GM12878 (cell line): ENCODE measurements around the gene PAQR8. TPM values are rescaled to one million over a fixed set of nuclear protein-coding genes. Genes with fewer than 3 reads are reported as not detected.

ENCODE experiments used
- ATAC-seq: fragments of 200-7000 bp; cut with Tn5 transposase; 3 replicates; pipeline ENCODE4 v1.9.1; 2020; ENCODE audit warnings: mild to moderate bottlenecking, moderate library complexity
- BruUV-seq: library from RNA; stranded (reverse); fragments of 400-500 nt; replicated peaks from 2 replicates; lab custom pipeline; 2021; lab: Mats Ljungman, UMichigan
- CTCF ChIA-PET: fragments of 300-600 bp; sonication (Branson Sonifier 250); formaldehyde crosslinking; extraction: SDS; loops from one replicate; lab custom pipeline; 2021; ENCODE audit warnings: inconsistent platforms; lab: Yijun Ruan, JAX
- POLR2A ChIA-PET: fragments of 350-600 bp; formaldehyde crosslinking; extraction: SDS; loops from one replicate; lab custom pipeline; 2021; ENCODE audit warnings: inconsistent platforms; lab: Charles Lee
- RAD21 ChIA-PET: fragments of 300-600 bp; sonication (Branson Sonifier 250); formaldehyde crosslinking; loops from one replicate; lab custom pipeline; 2023; ENCODE audit warnings: antibody characterized with exemption; ENCODE audit not compliant: unreplicated experiment; lab: Charles Lee
- SMC1A ChIA-PET: fragments of 300-600 bp; sonication (Branson Sonifier 250); formaldehyde crosslinking; loops from one replicate; lab custom pipeline; 2023; ENCODE audit not compliant: unreplicated experiment, uncharacterized antibody; lab: Charles Lee
- DNase-seq: peaks from one replicate; pipeline ENCODE4 v3.0.0-alpha.2; 2011; ENCODE audit warnings: low read depth, low spot score
- FAIRE-seq: peaks from 3 replicates; lab custom pipeline; 2011; peaks lifted over from hg19 to GRCh38; lab: Jason Lieb, UNC
- H2AFZ ChIP-seq: 2 replicates; pipeline ENCODE4 v1.6.0; 2011; ENCODE audit warnings: low read depth, low read length, control low read depth; ENCODE audit not compliant: control insufficient read depth
- H3K27ac ChIP-seq: 2 replicates; pipeline ENCODE4 v1.5.1; 2011; ENCODE audit warnings: control low read depth; ENCODE audit not compliant: control insufficient read depth, insufficient read depth
- H3K27me3 ChIP-seq, 2 experiments: replicated peaks in 1 of 2; 2 replicates each; pipeline versions ENCODE4 v1.6.0 to v1.6.1; 2011; ENCODE audit warnings: low read length in 1 of 2; ENCODE audit not compliant: control insufficient read depth in 2 of 2, insufficient read depth in 2 of 2
- H3K36me3 ChIP-seq, 2 experiments: 2 replicates each; pipeline ENCODE4 v1.5.1; 2011; ENCODE audit warnings: low read length in 1 of 2; ENCODE audit not compliant: control insufficient read depth in 2 of 2, insufficient read depth in 2 of 2
- H3K4me1 ChIP-seq: 2 replicates; pipeline ENCODE4 v1.6.1; 2011; ENCODE audit warnings: mild to moderate bottlenecking, low read length, moderate library complexity, mixed read lengths; ENCODE audit not compliant: control insufficient read depth, insufficient read depth
- H3K4me2 ChIP-seq: 2 replicates; pipeline ENCODE4 v1.6.0; 2011; ENCODE audit warnings: control low read depth; ENCODE audit not compliant: control insufficient read depth, insufficient read depth
- H3K4me3 ChIP-seq: fragments of 200-600 bp; sonication (generic); 2 replicates; pipeline ENCODE4 v1.5.1; 2016
- H3K79me2 ChIP-seq: 2 replicates; pipeline ENCODE4 v1.6.0; 2011; ENCODE audit warnings: low read length; ENCODE audit not compliant: control insufficient read depth, insufficient read depth
- H3K9ac ChIP-seq: 2 replicates; pipeline ENCODE4 v1.8.0; 2011; ENCODE audit warnings: low read length, control low read depth, mixed read lengths; ENCODE audit not compliant: control insufficient read depth, insufficient read depth
- H3K9me3 ChIP-seq: replicated peaks from 3 replicates; pipeline ENCODE4 v1.5.1; 2011; ENCODE audit warnings: mild to moderate bottlenecking, low read length; ENCODE audit not compliant: control insufficient read depth, insufficient read depth
- H4K20me1 ChIP-seq: 2 replicates; pipeline ENCODE4 v1.6.0; 2011; ENCODE audit not compliant: control insufficient read depth, insufficient read depth
- ASH2L ChIP-seq: fragments of 300-600, 200-600 bp; sonication (generic); IDR thresholded peaks from 2 replicates; pipeline ENCODE4 v1.6.1; 2017; ENCODE audit warnings: low read depth, mild to moderate bottlenecking, borderline replicate concordance
- CBX3 ChIP-seq: fragments of 200-600 bp; sonication (generic); IDR thresholded peaks from 2 replicates; pipeline ENCODE4 v1.6.1; 2016; ENCODE audit warnings: low read depth, borderline replicate concordance
- CEBPZ ChIP-seq: fragments of 150-350 bp; IDR thresholded peaks from 2 replicates; pipeline ENCODE4 v1.6.1; 2016; ENCODE audit warnings: low read depth, low read length
- NFYA ChIP-seq: IDR thresholded peaks from 2 replicates; pipeline ENCODE4 v1.6.1; 2011; ENCODE audit warnings: low read depth, mild to moderate bottlenecking, low read length, improper control_type of control experiment, borderline replicate concordance
- POU2F2 ChIP-seq: IDR thresholded peaks from 3 replicates; pipeline ENCODE4 v1.6.1; 2011; ENCODE audit warnings: low read depth, mild to moderate bottlenecking, low read length, borderline replicate concordance
- TCF12 ChIP-seq: IDR thresholded peaks from 2 replicates; pipeline ENCODE4 v1.6.1; 2011; ENCODE audit warnings: low read depth, mild to moderate bottlenecking, low read length
- TCF3 ChIP-seq: IDR thresholded peaks from 2 replicates; pipeline ENCODE4 v1.6.1; 2012; ENCODE audit warnings: low read depth, mild to moderate bottlenecking, low read length, borderline replicate concordance; ENCODE audit not compliant: insufficient read depth
- ZBTB33 ChIP-seq: fragments of 450-650 bp; IDR thresholded peaks from 2 replicates; pipeline ENCODE4 v1.6.1; 2017; ENCODE audit warnings: mild to moderate bottlenecking
- ZNF687 ChIP-seq: fragments of 450-650 bp; IDR thresholded peaks from 2 replicates; pipeline ENCODE4 v1.6.1; 2017; ENCODE audit warnings: mild to moderate bottlenecking, moderate library complexity
- WGBS: methylation state at CpG from one replicate; pipeline ENCODE4 v1.1.6; 2016; ENCODE audit warnings: low lambda C conversion rate; ENCODE audit not compliant: insufficient replicate concordance, insufficient coverage; ENCODE audit errors: missing lambda C conversion rate; 5-methylcytosine and 5-hydroxymethylcytosine counted together
- in situ Hi-C: fragments of 300-500 bp; cut with MboI; formaldehyde crosslinking; loops from 9 replicates; pipeline ENCODE4 v1.14.3; 2018; ENCODE audit warnings: mixed read lengths
- intact Hi-C: fragments of 100-400 bp; cut with micrococcal nuclease; formaldehyde crosslinking; loops from one replicate; pipeline ENCODE4 v1.14.2; 2022; ENCODE audit not compliant: unreplicated experiment
- polyA plus RNA-seq, 11 experiments: library from polyadenylated mRNA; depleted of rRNA in 4 of 11; unstranded in 6 of 11; stranded (reverse) in 5 of 11; fragments of >200 nt; fragmentation: Nextera tagmentation in 4 of 11; fragmentation: Illumina TruSeq in 1 of 11; extraction: Ambion mirVana in 4 of 11; extraction: Trizol in 1 of 11; gene quantifications; 1 replicate in 1 of 11; 2 replicates in 10 of 11; pipeline versions ENCODE4 v1.2.1 to v1.2.3, GENCODE V29; 2011 to 2016; ENCODE audit warnings: inconsistent platforms in 2 of 11, missing spikeins in 2 of 11, low read depth in 1 of 11
- total RNA-seq, 4 experiments: library from RNA; depleted of rRNA in 3 of 4; stranded (reverse); fragments of >200 nt in 3 of 4; fragmentation: Illumina TruSeq in 1 of 4; extraction: Trizol in 1 of 4; gene quantifications; 2 replicates each; pipeline versions ENCODE4 v1.2.1 to v1.2.3, GENCODE V29; 2013 to 2021

PAQR8 gene
- total and polyA plus RNA-seq, 10 of the 15 experiments (the other 5 are each of a cell fraction or from before 2014, with no cell fraction given): 3.9 to 22.4 (median 14.6) TPM

GRCh38 chr6:52360028-52360427, 1.9 kb upstream of the PAQR8 start:
- in situ Hi-C loops: no loop called here
- Histone ChIP-seq H3K27me3 (no peaks in the 10 kb centered on the region), H3K79me2 (peaks cover 29% of the 10 kb centered on the region), H3K27ac (no peak overlapping the region), H3K36me3 (no peaks in the 10 kb centered on the region), H3K4me1 (peaks cover 31% of the 10 kb centered on the region), H3K4me2 (no peak overlapping the region), H3K4me3 (no peak overlapping the region), H3K9ac (no peak overlapping the region), H4K20me1 (no peaks in the 10 kb centered on the region), H2AFZ (no peak overlapping the region), H3K9me3 (no peaks in the 10 kb centered on the region)
- ChIA-PET SMC1A (interaction anchor here (1.0 to 8.3 kb wide), 10 partner anchors 11 to 78 kb away, joined by 3 to 112 read pairs (median 4); partner anchors contain the start of gene MCM3), CTCF (interaction anchor here (0.9 to 8.3 kb wide), 6 partner anchors 9 to 76 kb away, joined by 3 to 110 read pairs (median 3); partner anchors contain the start of gene MCM3), POLR2A (interaction anchor here (0.5 to 7.6 kb wide), 4 partner anchors 8 to 75 kb away, joined by 3 to 74 read pairs (median 5); no protein-coding TSS in a partner anchor), RAD21 (interaction anchor here (1.9 to 8.3 kb wide), 3 partner anchors 30 to 75 kb away, joined by 7 to 125 read pairs (median 13); partner anchors contain the start of gene MCM3)
- intact Hi-C loops: no loop called here
- DNase-seq: no peak
- TF ChIP-seq ZBTB33: no peak
- TF ChIP-seq CBX3: no peak
- no peak for TF ChIP-seq CEBPZ
- no peak for TF ChIP-seq ASH2L
- TF ChIP-seq TCF3: no peak
- TF ChIP-seq ZNF687: no peak
- no peak for TF ChIP-seq NFYA
- TF ChIP-seq POU2F2: no peak
- no peak for TF ChIP-seq TCF12
- BruUV-seq: no TSS peak
- ATAC-seq: no peak
- FAIRE-seq: no peak
- 67% methylated on average over 3 of the region's 3 CpGs for WGBS
